HG03378 (cell line): ENCODE results near the gene COL4A2.
"Not testable (repeated sequence)": the region's sequence is repeated elsewhere in the genome, so short reads cannot be mapped to it uniquely, and the experiment has no call there.

Experiments
- ATAC-seq: cut with Tn5 transposase; IDR thresholded peaks from one replicate; pipeline ENCODE4 v1.9.1; 2021; ENCODE audit warnings: mild to moderate bottlenecking, moderate library complexity; ENCODE audit not compliant: unreplicated experiment

The COL4A2 gene

DNA sequence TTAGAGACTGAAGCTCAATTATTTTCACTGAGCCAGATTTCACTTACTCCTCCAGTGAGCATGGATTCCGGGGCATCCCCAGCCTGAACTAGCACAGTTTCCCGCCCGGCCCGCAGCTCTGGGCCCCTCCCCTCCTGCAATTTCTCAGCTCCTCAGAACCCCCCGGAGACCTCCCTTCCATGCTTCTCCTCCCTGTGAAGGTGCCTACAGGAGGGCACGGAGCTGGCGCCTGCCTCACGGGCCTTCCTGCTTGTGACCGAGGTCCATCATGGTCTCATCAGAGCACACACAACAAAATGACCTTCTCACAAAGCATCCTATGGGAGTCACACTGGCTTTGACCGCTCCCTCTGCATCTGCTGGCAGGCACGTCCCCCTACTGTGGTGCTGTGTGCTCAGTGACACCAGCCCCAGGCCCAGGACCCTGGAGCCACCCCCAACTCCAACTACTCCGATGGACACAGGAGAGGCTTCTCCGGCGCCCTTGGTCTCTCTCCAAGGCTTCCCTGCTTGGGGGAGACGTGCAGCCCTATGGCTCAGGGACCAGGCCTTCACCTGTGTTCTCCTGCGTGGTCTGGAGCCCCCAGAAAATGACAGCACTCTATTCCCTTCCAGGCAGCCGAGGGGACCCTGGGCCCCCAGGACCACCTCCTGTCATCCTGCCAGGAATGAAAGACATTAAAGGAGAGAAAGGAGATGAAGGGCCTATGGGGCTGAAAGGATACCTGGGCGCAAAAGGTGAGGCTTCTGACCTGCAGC lies 177.4 kb downstream of the COL4A2 start:
- no peak for ATAC-seq

GRCh38 chr13:110485604-110486003 lies 178.5 kb downstream of the COL4A2 start:
- no peak for ATAC-seq

DNA sequence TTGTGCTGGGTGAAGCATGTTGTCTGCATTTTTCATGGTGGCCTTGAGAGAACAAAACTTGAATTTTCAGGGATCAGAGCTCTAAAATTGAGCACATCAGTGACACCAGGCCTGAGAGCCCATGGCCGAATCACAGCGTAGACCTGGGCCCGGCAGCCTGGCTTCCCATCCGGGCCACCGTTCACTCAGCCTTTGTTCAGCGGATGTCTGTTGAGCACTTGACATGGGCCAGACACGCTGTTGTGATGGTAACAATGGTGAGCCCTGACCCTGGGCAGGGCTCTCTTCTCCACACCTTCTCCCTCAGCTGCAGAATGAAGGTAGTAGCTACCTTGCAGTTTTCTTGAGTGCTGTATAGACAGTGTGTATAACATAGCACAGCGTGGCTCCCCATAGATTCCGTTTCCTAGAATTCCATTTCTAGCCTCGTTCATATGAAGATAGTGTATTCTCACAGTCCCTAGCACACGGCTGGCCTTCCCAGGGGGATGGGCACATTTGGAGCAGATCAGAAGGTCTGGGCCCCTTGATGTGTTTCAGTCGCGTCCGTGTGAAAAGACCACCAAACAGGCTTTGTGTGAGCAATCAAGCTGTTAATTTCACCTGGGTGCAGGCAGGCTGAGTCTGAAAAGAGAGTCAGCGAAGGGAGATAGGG lies 179.1 kb downstream of the COL4A2 start:
- ATAC-seq: no peak

- ATAC-seq: not testable (repeated sequence)
Observed at GRCh38 chr13:110486880-110487279, 179.8 kb downstream of the COL4A2 start.

DNA sequence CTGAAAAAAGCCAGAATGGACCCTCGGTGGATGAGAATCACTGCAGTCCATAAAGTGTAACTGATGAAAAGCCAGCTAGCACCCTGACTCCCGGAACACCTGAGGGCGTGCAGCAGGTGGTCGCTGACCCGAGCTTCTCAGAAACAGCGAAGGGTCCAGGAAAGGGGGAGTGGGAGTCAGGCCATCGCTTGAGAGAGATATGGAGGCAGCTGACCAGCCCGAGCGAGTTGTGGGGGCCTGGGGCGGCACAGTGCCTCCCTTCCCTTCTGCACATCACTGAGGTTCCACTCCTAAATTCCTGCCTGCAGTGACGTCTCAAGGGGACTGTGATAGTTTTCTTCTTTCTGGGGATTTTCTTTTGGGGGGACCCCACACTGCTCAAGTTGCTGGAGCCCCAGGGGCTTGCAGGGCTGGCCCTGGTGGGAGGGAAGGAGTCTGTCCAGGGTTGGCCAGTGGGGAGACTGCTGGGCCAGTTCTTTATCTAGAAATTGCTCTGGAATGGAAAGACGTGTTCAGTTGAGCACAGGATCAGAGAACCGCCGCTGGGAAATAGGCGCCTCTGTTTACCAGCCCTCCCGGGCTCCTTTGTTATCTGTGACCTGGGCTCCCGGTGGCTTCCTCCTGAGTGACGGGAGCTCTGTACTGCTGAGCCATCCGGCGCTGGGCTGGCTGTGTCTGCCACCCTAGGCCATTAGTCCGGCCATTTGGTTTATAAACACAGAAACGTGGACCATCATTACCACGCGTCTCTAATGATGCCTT lies 183.1 kb downstream of the COL4A2 start:
- no peak for ATAC-seq

GRCh38 chr13:110491869-110492678 lies 185.0 kb downstream of the COL4A2 start:
- ATAC-seq: no peak

DNA sequence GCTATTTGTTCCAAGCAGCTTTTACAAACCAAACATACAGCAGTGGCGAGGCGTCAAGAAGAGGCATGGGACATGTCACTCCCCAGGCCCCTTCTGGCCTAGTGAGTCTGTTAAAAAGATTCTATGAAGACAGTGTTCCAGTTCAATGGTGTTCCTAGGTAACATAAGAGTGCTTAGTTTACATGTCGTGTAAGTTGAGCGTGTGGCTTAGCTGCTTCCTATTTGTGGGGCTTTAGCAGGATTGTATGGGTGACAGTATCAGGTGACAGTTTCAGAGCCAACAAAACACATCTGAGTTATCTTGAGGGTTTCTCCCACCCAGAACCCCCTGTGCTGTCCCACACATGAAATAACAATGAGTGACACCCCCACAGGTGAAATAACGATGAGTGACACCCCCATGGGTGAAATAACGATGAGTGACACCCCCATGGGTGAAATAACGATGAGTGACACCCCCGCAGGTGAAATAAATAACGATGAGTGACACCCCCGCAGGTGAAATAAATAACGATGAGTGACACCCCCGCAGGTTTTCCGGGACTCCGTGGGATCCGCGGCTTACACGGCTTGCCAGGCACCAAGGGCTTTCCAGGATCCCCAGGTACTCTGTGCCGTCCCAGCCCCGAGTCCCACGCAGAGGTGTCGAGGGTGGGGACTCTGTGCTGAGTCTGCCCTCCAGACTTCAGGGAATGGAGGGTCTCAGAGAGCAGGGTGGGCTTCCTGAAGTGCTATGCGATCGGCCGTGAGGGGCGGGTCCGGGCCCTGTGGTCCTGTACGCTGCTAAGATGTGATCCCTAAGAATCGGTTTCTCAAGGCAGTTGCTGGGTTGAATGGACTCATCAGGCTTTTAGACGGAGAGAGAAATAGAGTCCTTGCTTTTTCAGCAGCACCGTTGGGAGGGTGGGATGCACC lies 185.9 kb downstream of the COL4A2 start:
- no peak for ATAC-seq

DNA sequence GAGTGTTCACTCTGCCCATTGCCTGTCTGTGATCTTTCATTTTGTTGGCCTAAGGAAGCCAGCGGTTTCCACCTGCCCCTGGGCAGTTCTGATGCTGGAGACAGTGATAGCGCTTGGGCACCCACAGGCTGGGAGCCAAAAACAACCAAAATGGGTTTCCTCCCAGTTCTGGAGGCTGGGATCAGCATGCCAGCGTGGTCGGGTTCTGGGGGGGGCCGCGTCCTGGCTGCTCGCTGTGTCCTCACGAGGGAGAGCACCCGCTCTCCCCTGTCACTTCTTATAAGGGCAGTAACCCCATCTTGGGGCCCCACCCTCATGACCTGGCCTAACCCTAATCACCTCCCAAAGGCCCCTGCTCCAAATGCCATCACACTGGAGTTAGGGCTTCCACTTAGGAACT lies 186.5 kb downstream of the COL4A2 start:
- no peak for ATAC-seq

- ATAC-seq: no peak
Observed at GRCh38 chr13:110495376-110495775, 188.3 kb downstream of the COL4A2 start.

DNA sequence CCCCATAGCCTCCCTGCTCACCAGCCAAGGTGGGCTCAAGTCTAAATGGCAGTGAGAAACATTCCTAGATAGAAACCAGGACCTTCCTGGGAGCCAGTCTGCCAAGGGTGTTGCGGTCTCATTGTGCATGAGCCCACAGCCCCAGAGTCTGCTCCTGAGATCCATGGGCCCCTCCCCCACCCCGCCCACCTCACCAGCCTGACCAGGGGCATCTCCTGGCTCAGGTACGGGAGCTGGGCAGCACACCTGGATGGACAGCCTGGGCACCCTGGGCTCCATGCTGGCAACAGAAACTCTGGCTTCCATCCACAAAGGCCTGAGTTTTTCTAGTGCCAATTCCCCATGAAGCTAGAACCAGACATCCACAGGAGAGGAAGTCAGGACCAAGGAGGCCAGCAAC lies 188.8 kb downstream of the COL4A2 start:
- ATAC-seq: no peak

DNA sequence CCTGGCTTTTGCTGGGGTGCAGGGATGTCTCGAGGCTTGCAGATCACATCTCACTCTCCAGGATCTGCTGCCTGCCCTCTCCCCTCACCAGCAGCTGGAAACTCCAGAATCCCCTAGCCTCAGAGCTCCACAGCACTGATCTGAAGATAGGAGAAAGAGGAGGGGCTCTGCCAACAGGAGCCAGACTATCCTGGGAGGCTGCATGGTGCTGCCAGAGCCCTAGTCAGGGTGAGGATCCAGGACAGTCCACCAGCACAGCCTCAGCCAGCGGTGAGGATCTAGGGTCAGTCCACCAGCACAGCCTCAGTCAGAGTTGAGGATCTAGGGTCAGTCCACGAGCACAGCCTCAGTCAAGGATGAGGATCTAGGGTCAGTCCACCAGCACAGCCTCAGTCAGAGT lies 189.2 kb downstream of the COL4A2 start:
- no peak for ATAC-seq

GRCh38 chr13:110497003-110497402 lies 189.9 kb downstream of the COL4A2 start:
- ATAC-seq: no peak

- not testable (repeated sequence) for ATAC-seq
Observed at GRCh38 chr13:110497896-110498295, 190.8 kb downstream of the COL4A2 start.

- ATAC-seq: no peak
Observed at GRCh38 chr13:110498327-110498726, 191.2 kb downstream of the COL4A2 start.

- no peak for ATAC-seq
Observed at GRCh38 chr13:110498765-110499164, 191.7 kb downstream of the COL4A2 start.

DNA sequence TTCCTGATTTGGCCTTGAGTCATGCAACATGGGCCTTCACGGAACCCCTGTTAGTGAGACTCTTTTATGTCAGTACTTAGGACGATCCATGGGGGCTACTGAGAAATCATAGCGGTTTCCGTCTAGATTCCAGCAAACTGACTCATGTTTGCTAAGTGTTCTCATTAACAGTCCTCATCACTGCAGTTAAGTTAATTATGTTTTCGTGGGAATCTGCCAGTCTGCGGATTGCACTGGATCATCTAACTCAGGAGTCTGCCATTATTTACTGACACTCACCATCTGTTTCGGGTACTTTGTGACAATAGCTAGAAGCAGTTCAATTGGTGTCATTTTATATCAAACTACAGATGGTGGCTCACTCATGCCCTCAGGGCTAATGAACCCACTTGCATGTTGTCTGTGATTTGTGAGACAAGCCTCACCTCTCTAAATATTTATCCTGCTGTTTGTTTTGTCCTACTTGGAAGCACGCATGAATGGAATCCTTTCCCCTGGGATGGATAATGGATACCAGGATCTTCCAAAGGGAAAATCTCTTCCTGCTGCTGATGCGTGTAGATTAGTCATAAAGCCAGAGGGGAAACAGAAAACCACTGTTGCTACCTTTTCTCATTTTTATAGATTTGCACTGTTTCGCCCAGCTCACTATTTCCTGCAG lies 192.7 kb downstream of the COL4A2 start:
- no peak for ATAC-seq

GRCh38 chr13:110500341-110500740 lies 193.3 kb downstream of the COL4A2 start:
- ATAC-seq: no peak

GRCh38 chr13:110501188-110501587 lies 194.1 kb downstream of the COL4A2 start:
- ATAC-seq: no peak
